ENCODE results near the gene HOXB8.

Gene HOXB8

GRCh38 chr17:48637323-48638260 is 22.5 kb upstream of the HOXB8 start:
- DNase-seq (ENCODE audit: low spot score), result no peak

DNA sequence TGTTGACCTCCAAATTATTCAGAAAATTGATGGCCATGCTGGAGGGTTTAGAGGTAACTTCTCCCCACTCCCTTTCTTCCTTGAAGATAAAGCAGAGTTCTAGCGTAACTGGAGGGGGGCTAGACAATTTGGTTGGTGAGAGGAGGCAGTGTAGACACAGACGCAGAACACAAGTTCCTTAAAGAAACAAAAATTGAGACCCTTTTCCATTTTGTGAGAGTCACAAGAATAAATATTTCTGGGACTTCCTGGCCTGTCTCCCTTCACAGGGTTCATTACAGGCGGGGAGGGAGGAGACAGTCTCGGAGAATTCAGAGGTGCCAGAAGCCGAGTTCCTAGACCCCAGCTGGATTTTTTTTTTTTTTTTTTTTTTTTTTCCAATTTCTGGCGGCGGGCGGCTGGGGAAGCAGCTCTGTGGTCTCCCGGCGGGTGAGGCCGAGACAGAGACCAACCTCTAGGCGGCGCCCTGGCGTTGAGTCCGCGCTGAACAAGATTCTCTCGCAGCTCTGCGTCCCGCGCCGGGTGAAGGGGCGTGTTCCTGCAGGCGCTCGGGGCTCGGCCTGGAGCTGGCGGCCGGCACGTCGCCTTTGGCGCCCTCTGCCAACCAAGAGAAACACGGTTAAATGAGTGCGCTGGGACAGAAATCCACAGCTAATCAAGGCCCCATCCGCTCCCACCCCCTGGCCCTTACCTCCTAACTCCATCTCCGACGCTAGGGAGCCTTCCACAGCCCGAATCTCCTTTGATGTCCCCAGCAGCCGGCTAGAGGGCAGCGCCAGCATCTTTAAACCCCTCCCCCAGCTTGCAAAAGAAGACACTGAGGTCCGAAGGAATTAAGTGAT is 21.3 kb upstream of the HOXB8 start:
- DNase-seq (ENCODE audit: low spot score), result no peak

DNA sequence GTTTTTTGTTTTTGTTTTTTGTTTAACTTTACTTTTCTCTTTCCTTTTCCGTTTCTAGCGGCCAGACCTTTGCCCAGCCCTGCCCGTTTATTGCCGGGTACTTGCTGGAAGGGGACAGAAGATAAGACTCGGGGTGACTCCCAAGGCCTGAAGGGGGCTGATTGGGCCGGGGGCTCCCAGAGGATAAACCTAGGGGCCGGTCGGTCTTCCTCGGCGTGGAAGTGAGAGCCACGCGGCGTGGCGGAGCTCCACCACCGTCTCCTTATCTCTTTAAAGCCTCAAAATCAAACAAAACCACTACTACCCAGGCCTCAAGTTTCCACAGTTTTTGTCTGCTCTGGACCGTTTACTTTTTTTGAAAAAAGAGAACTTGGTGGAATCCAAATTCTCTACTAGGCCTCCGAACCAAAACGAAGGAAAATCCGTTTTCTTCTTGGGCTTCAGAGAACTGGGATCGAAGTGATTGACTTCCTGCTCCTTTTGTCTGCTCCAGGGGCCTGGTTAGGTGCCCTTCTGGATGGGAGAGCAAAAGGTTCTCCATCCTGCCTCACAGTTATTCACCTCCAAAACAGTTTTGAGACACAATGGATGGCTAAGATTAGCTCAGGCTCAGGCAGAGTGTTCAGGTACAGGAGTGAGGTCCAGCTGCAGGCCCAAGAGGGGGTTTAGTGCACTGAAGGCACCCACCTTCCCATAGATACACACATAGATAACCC is 19.6 kb upstream of the HOXB8 start:
- DNase-seq (ENCODE audit: low spot score), result no peak

- DNase-seq (ENCODE audit: low spot score), result no peak
Measured at GRCh38 chr17:48633266-48633677, 18.2 kb upstream of the HOXB8 start.

- DNase-seq (ENCODE audit: low spot score), result no peak
Measured at GRCh38 chr17:48632579-48633265, 17.6 kb upstream of the HOXB8 start.

DNA sequence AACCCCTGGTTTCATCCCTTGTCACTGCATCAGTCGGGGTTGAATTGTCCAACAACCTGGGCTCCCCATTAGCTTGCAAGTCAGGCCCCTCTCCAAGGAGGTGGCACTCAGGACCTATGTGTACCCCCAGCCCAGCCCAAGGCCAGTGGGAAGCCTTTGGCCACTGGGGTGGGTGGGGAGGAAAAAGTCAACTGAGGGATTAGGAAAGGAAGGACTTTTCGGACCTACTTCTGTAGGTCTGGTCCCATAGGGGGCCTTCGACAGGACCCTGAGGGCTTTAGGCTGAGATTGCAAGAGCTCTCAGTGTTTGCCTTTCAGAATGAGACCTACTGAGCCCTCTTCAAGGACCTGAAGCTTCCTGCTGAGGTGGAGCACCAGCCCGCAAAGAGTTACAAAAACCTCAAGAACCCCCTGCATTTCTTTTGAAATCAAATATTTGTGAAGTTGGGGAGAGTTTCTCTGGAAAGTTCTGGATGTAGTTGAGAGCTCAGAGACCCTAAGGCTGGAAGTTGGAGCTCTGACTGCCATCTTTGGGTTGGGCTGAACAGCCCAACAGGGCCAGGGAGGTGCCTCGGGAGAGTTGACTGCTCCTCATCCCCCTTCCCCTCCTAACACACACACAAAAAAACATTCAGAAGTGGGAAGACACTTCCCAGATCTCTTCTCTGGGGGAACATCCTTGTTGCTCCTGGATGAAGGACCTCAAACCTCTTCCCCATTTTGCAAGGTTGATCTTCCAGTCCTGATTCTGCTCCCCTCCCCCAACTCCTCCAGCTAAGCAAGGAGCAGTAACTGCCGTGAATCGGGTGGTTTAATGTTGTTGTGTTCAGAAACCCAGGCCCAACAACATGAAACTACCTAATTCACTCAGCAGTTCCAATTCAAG is 16.8 kb upstream of the HOXB8 start:
- DNase-seq (ENCODE audit: low spot score), result no peak

GRCh38 chr17:48630925-48631692 is 16.0 kb upstream of the HOXB8 start:
- no peak for DNase-seq (ENCODE audit: low spot score)

GRCh38 chr17:48630009-48630924 is 15.2 kb upstream of the HOXB8 start:
- DNase-seq (ENCODE audit: low spot score), result no peak

- no peak for DNase-seq (ENCODE audit: low spot score)
Measured at GRCh38 chr17:48629411-48629759, 14.3 kb upstream of the HOXB8 start.

DNA sequence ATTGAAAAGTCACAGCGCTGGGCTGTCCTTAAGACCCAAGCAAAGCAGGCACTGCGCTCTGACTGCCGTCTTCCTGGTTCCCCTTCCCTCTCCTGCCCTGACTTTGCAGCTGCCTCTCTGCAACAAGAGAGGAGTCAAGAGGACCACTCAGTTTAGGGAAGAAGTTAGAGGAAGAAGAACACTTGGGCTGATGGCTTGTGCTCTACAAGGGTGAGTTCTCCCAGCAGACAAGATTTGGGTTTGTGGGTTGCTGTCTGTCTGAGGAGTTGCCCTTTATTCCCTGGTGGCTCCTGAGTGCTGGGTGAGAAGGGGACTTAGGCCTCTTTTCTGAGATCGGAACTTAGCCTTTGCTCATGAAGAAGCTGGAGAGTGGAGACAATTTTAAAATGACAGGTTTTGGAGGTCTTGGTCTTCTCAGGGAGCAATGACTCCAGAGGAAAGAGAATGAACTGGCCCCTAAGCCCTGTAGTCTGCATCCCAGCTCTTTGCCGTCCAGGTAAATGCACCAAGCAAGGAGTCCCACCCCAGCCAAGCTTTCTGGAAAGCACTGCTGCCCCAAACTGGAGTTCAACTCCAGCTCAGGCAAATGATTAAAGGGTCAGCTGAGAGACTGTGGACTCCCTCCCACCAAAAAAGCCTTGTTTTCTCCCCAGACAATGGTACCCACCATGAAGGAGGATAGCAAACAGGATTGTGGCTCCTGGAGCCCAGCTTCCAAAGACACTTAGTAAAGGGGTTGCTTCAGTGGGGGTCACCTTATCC is 13.7 kb upstream of the HOXB8 start:
- DNase-seq (ENCODE audit: low spot score), result no peak

DNA sequence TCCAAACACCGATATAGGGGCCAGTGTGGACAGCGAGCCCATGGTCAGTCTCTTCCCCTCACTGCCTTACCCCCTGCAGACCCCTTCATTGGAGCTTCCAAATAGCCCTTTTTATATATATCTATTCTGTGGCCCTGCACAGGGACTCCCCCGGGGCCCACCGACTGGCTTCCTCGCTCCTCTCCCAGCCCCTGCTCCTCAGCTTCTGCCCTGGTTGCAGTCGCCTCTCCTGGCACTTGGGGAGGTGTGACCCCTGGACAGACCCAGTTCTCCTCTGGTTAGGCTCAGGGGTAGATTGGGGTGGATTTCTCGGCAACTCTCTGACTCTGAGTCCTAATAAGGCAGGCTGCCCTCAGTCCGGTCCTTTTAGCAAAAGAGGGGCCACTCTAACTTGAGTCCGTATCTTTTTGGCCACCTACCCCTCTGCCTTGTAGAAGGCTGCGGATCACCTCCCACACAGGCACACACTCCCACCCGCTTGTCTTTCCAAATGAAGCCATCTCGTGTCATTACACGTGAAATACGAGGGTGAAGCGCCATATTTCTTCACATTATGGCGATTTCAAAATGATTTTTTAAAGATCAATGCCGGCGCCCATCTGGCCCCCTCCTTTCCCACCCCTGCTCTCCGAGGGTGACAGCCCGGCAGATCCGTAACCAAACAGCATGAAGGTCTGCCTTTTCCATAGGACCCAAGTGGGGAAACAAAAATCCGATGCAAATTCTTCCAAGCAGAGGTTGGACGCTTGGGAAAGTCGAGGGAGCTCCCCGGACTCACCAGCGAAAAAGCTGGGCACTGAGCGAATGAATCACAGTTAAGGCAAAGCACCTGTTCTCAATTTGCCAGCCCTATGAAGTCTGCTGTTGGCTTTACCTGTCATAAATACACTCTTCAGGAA is 12.8 kb upstream of the HOXB8 start:
- DNase-seq (ENCODE audit: low spot score), result no peak

GRCh38 chr17:48627118-48627597 is 12.1 kb upstream of the HOXB8 start:
- no peak for DNase-seq (ENCODE audit: low spot score)

GRCh38 chr17:48626245-48627117 is 11.4 kb upstream of the HOXB8 start, which contains the start of gene HOXB9:
Gene HOXB9, minus strand, starts transcription at chr17:48626358. Its CDS starts 89 bp downstream, at chr17:48626269.
- peak; percentile 84 for DNase-seq (ENCODE audit: low spot score)

DNA sequence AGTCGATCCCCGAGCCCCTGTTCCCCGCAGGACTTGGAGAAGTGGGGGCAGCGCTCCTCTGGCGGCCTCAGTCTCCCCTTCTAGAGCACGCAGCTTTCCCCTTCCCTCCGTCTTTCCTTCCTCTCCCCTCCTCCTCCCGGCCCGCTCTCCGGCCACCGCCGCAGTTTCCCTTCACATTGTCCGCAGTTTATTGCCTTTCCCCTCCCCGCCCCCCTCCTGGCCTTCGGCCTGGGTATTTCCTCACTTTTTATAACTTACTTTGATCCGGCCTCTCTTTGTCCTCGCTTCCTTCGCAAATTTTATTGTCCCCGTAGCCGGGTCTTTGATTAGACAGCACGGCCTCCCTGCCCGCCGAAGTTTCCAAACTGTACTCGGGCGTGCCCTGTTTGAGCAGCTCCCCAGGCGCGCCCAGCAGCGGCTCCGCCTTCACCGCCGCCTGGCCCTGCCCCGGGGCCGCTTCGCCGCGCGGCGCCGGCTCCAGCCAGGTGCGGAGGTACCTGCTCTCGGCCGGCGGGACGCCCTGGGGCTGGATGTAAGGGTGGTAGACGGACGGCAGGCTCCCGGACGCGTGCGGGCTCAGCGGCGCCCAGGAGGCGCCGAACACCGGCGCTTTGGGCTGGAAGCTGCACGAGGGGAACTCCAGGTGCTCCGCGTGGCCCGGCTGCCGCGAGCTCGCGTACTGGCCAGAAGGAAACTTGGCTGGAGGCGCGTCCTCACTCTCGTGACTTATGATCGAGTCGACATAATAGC is 10.6 kb upstream of the HOXB8 start:
- peak; percentile 70 for DNase-seq (ENCODE audit: low spot score)

All from LoVo (cell line).